Head of caudate nucleus (tissue), 42 donors: ENCODE measurements around the gene CCSER1.
"Not testable (repeated sequence)": the region's sequence is repeated elsewhere in the genome, so short reads cannot be mapped to it uniquely, and the experiment has no call there.

Experiments used
- DNase-seq, 42 donors: peaks; one replicate each; pipeline versions ENCODE4 v3.0.0 to v3.0.0-alpha.2; 2020 to 2021; ENCODE audit warnings: mixed read lengths in 7 of 42
- intact Hi-C: fragments of 100-400 bp; cut with DNase I; formaldehyde crosslinking; loops from one replicate; pipeline ENCODE4 v1.15.0; 2022

Gene CCSER1

GRCh38 chr4:91601401-91601800 is 1474.2 kb downstream of the CCSER1 start:
- intact Hi-C loops, result no loop called here
- no peak for DNase-seq

GRCh38 chr4:91611782-91612181 is 1484.6 kb downstream of the CCSER1 start:
- no peak for DNase-seq
- intact Hi-C loops, result no loop called here

GRCh38 chr4:91620952-91621351 is 1493.8 kb downstream of the CCSER1 start:
- DNase-seq, result no peak
- intact Hi-C loops, result no loop called here

- no peak for DNase-seq
- intact Hi-C loops, result no loop called here
Observed at GRCh38 chr4:91621446-91621845, 1494.3 kb downstream of the CCSER1 start.

- intact Hi-C loops, result no loop called here
- DNase-seq, result no peak
Observed at GRCh38 chr4:91622925-91623602, 1495.9 kb downstream of the CCSER1 start.

- DNase-seq, intact Hi-C loops: not testable (repeated sequence)
Observed at GRCh38 chr4:91623603-91623967, 1496.4 kb downstream of the CCSER1 start.

GRCh38 chr4:91630054-91630453 is 1502.9 kb downstream of the CCSER1 start:
- DNase-seq, result no peak
- intact Hi-C loops, result no loop called here

GRCh38 chr4:91630764-91631163 is 1503.6 kb downstream of the CCSER1 start:
- DNase-seq, result no peak
- intact Hi-C loops, result no loop called here

GRCh38 chr4:91631335-91631734 is 1504.1 kb downstream of the CCSER1 start:
- no peak for DNase-seq
- intact Hi-C loops, result no loop called here

- intact Hi-C loops, result no loop called here
- no peak for DNase-seq
Observed at GRCh38 chr4:91636083-91636482, 1508.9 kb downstream of the CCSER1 start.
